Thyroid gland (tissue), 4 donors: ENCODE measurements around the gene SLMAP. TPM values are rescaled to one million over a fixed set of nuclear protein-coding genes. Genes with fewer than 3 reads are reported as not detected.

ENCODE experiments used
- DNase-seq, 2 donors: peaks; one replicate each; pipeline ENCODE4 v3.0.0-alpha.2; 2019
- H3K27ac ChIP-seq, 3 donors: fragments of 200-600 bp; sonication (generic); 1 replicate in 2 of 3; 2 replicates in 1 of 3; pipeline ENCODE4 v1.5.1; 2016 to 2019; ENCODE audit warnings: mild to moderate bottlenecking in 1 of 3, moderate library complexity in 1 of 3
- H3K27me3 ChIP-seq: fragments of 200-600 bp; sonication (generic); one replicate; pipeline ENCODE4 v1.5.1; 2019
- H3K36me3 ChIP-seq, 2 donors: fragments of 200-600 bp; sonication (generic); one replicate each; pipeline ENCODE4 v1.5.1; 2016 to 2019
- H3K4me1 ChIP-seq, 2 donors: fragments of 200-600 bp; sonication (generic); one replicate each; pipeline ENCODE4 v1.5.1; 2017 to 2019
- H3K4me3 ChIP-seq, 3 donors: fragments of 200-600 bp; sonication (generic); replicated peaks in 1 of 3; 1 replicate in 2 of 3; 2 replicates in 1 of 3; pipeline ENCODE4 v1.5.1; 2016; ENCODE audit warnings: mild to moderate bottlenecking in 1 of 3
- H3K9me3 ChIP-seq: fragments of 200-600 bp; sonication (generic); one replicate; pipeline ENCODE4 v1.5.1; 2017
- POLR2A ChIP-seq, 2 donors: fragments of 450-650 bp; IDR thresholded peaks; one replicate each; pipeline ENCODE4 v1.6.1; 2017; ENCODE audit warnings: antibody characterized with exemption in 2 of 2, mild to moderate bottlenecking in 2 of 2, moderate library complexity in 1 of 2
- WGBS, 2 donors: methylation state at CpG; one replicate each; pipeline ENCODE4 v1.1.5; 2017; 5-methylcytosine and 5-hydroxymethylcytosine counted together
- intact Hi-C: fragments of 100-400 bp; cut with DNase I; formaldehyde crosslinking; loops from one replicate; pipeline ENCODE4 v1.15.1; 2023
- total RNA-seq, 4 donors: library from RNA; depleted of rRNA; stranded (reverse); fragments of >200 nt; gene quantifications; one replicate each; pipeline ENCODE4 v1.2.3, GENCODE V29; 2016
- TF ChIP-seq, protein P1 (sequence below), 6 experiments: fragments of 200-600 bp in 3 of 6; fragments of 450-650 bp in 3 of 6; sonication (generic) in 3 of 6; IDR thresholded peaks; one replicate each; pipeline ENCODE4 v1.5.1; 2016 to 2019; ENCODE audit warnings: antibody characterized with exemption in 6 of 6, mild to moderate bottlenecking in 2 of 6, inconsistent platforms in 1 of 6, moderate library complexity in 1 of 6

SLMAP gene
- total RNA-seq, 4 donors from 2014 or later: 79.7 to 89.4 (median 83.4) TPM

DNA sequence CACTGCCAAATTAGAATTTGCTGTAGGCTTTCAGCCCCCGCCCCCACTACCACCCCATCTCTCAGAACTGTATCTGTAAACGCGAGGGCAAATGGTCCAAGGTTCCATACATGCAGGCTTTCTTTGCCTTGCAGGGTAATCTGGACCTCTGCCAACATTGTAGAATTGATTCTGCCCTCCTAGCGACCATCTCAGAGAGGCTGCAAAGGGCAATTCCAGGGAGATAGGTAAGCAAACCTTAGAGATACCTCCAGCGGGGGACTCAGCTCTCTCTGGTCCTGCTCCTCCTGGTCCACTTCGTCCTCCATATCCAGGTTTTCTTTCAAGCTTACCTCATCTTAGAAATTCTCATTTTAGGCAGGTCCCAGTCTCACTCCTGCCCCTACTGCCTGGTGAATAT is 64.4 kb downstream of the SLMAP start:
- TF ChIP-seq, protein P1, sequence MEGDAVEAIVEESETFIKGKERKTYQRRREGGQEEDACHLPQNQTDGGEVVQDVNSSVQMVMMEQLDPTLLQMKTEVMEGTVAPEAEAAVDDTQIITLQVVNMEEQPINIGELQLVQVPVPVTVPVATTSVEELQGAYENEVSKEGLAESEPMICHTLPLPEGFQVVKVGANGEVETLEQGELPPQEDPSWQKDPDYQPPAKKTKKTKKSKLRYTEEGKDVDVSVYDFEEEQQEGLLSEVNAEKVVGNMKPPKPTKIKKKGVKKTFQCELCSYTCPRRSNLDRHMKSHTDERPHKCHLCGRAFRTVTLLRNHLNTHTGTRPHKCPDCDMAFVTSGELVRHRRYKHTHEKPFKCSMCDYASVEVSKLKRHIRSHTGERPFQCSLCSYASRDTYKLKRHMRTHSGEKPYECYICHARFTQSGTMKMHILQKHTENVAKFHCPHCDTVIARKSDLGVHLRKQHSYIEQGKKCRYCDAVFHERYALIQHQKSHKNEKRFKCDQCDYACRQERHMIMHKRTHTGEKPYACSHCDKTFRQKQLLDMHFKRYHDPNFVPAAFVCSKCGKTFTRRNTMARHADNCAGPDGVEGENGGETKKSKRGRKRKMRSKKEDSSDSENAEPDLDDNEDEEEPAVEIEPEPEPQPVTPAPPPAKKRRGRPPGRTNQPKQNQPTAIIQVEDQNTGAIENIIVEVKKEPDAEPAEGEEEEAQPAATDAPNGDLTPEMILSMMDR (IDR thresholded peaks at IDR 0.05): no peak
- TF ChIP-seq POLR2A (IDR thresholded peaks at IDR 0.05): no peak
- H3K27me3 ChIP-seq: no peaks in the 10 kb centered on the region
- H3K4me1 ChIP-seq: peaks cover 19 to 20% of the 10 kb centered on the region in 2 donors
- H3K4me3 ChIP-seq: no peak overlapping the region
- intact Hi-C loops: no loop called here
- no peaks in the 10 kb centered on the region for H3K36me3 ChIP-seq
- DNase-seq: no peak
- H3K9me3 ChIP-seq: no peaks in the 10 kb centered on the region
- H3K27ac ChIP-seq: no peak overlapping the region
- 92 to 93% methylated on average over 6 of the region's 6 CpGs for WGBS, 2 donors

DNA sequence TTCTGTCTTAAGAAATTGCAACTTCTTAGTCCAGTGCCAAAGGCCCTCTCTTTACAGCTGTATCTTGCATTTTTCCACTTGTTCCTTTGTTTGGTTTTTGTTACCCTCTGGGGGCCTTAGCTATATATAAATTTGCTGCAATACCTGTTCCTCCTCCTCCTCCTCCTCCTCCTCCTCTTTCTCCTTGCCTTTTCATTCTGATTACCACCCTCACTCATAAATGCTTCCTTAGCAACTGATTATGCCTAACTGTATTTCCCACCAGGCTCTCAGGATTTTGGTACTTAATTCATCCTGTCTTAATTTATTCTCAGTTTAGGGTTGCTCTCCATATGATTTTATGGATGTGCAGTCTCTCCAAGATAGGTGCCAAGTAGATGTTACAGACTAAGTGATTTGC is 65.7 kb downstream of the SLMAP start:
- H3K4me1 ChIP-seq: peaks cover 10 to 28% of the 10 kb centered on the region in 2 donors
- no peak for TF ChIP-seq POLR2A (IDR thresholded peaks at IDR 0.05)
- TF ChIP-seq, protein P1 (IDR thresholded peaks at IDR 0.05): no peak
- no peaks in the 10 kb centered on the region for H3K27me3 ChIP-seq
- no peak overlapping the region for H3K27ac ChIP-seq
- H3K36me3 ChIP-seq: no peaks in the 10 kb centered on the region
- DNase-seq: no peak
- intact Hi-C loops: no loop called here
- H3K4me3 ChIP-seq: no peak overlapping the region
- H3K9me3 ChIP-seq: no peaks in the 10 kb centered on the region

DNA sequence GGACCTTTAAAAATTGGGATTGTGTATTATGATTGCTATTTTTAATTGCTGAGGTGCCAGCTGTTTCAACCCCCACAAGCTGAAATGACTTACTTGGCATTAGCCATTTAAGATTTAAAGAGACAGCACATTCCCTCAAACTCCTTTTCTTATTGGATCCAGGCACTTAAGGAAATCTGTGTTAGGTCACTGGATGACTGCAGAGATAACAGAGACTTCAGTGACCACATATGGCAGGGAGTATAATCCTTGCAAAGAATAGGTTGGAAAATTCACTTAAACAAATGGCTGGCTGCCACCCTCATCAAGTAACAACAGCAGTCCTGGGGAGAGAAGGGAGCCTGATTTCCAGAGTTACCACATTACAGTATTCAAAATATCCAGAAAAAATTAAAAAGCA is 66.6 kb downstream of the SLMAP start:
- no peak overlapping the region for H3K4me3 ChIP-seq
- intact Hi-C loops: no loop called here
- H3K27ac ChIP-seq: no peak overlapping the region
- H3K36me3 ChIP-seq: no peaks in the 10 kb centered on the region
- no peaks in the 10 kb centered on the region for H3K27me3 ChIP-seq
- peaks cover 9 to 25% of the 10 kb centered on the region in 2 donors for H3K4me1 ChIP-seq
- no peaks in the 10 kb centered on the region for H3K9me3 ChIP-seq
- TF ChIP-seq, protein P1 (IDR thresholded peaks at IDR 0.05): no peak
- TF ChIP-seq POLR2A (IDR thresholded peaks at IDR 0.05): no peak
- DNase-seq: no peak

DNA sequence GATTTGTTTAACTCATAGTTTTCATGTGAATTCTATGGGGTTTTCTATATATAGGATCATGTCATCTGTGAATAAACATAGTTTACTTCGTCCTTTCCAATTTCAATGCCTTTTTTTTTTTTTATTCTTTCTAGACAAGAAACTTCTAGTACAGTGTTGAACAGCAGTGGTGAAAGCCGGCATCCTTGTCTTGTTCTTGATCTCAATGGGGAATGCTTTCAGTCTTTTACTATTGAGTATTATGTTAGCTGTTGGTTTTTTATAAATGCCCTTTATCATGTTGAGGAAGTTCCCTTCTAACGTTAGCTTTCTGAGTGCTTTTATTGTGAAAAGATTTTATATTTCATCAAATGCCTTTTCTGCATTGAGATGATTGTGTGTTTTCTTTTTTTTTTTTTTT is 69.0 kb downstream of the SLMAP start:
- 75 to 79% methylated on average over 3 of the region's 3 CpGs for WGBS, 2 donors
- peaks cover 0 to 28% of the 10 kb centered on the region in 2 donors for H3K4me1 ChIP-seq
- H3K36me3 ChIP-seq: no peaks in the 10 kb centered on the region
- H3K9me3 ChIP-seq: no peaks in the 10 kb centered on the region
- no peak for DNase-seq
- intact Hi-C loops: no loop called here
- TF ChIP-seq, protein P1 (IDR thresholded peaks at IDR 0.05): no peak
- TF ChIP-seq POLR2A (IDR thresholded peaks at IDR 0.05): no peak
- H3K27me3 ChIP-seq: no peaks in the 10 kb centered on the region
- no peak overlapping the region for H3K27ac ChIP-seq
- no peak overlapping the region for H3K4me3 ChIP-seq

DNA sequence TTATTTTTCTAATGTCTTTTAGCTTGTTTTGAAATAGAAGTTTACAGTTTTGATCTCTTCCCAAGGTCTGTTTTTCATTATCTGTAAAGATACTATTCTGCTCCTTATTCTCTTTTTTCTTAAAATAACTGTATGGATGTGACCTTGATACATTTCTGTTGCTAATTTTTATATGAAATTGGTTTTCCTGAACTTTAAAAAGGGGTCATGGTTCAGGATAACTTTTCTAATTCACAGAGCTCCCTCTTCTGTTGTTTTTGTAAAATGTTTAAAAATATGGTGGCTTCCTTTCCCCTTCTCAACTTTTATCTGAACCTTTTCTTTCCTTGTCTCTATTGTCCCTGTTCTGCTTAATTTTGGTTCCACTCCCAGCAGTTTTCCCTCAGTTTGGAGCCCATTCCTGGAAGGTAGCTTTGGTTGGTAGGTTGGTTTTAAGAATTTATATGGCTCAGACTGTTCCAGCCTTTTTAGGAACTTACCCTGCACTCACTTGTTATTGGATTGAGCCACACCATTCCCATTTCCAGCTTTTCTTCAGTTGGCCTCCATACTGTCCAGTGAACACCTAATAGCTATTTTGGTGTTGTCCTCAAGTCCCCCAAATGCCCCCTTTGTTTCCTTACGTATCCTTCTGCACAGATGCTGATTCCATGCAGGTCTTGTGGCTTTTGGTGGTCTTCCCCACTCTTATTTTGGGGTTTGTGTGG is 70.3 kb downstream of the SLMAP start:
- H3K4me3 ChIP-seq: no peak overlapping the region
- DNase-seq: no peak
- peaks cover 0 to 25% of the 10 kb centered on the region in 2 donors for H3K4me1 ChIP-seq
- no peaks in the 10 kb centered on the region for H3K9me3 ChIP-seq
- no peaks in the 10 kb centered on the region for H3K27me3 ChIP-seq
- WGBS, 2 donors: 100% methylated on average over 1 of the region's 1 CpG
- intact Hi-C loops: no loop called here
- TF ChIP-seq, protein P1 (IDR thresholded peaks at IDR 0.05): peak in 3 of 6 experiments; percentile 23 to 28 (median 23)
- TF ChIP-seq POLR2A (IDR thresholded peaks at IDR 0.05): no peak
- H3K27ac ChIP-seq: no peak overlapping the region
- no peaks in the 10 kb centered on the region for H3K36me3 ChIP-seq
